Measurements from ENCODE around the gene NCL. TPM values are rescaled to one million over a fixed set of nuclear protein-coding genes. Genes with fewer than 3 reads are reported as not detected.

The NCL gene
- total RNA-seq = 137 TPM

GRCh38 chr2:231463698-231464575 is at the start of gene NCL:
Gene NCL, minus strand, starts transcription at chr2:231464484. Its CDS starts 131 bp downstream, at chr2:231464353.

Small RNA genes within 50 kb of the gene (small RNA-seq; reads per million reads assigned to genes)
- gene RNU2-22P (0.33 reads per million, percentile 29 among the genes with 10 or more reads in this experiment), gene SNORA75 (7.4 reads per million, percentile 93 among the genes with 10 or more reads in this experiment), gene SNORD20 (not detected), gene SNORD82 (1,444 reads per million, percentile 99 among the genes with 10 or more reads in this experiment)

Other genes starting within 250 kb of the NCL start
- 9.0 TPM for gene B3GNT7, start 68.8 kb downstream of the NCL start, total RNA-seq
- gene NMUR1, start 66.0 kb upstream of the NCL start, total RNA-seq = 1.2 TPM
- not detected for gene TEX44, start 128.4 kb upstream of the NCL start, total RNA-seq
- gene PTMA, start 244.0 kb upstream of the NCL start, total RNA-seq = 591 TPM